Karpas-422 (cell line): ENCODE data around the gene RPL38. TPM values are rescaled to one million over a fixed set of nuclear protein-coding genes. Genes with fewer than 3 reads are reported as not detected.

ENCODE experiments used
- DNase-seq: peaks from one replicate; pipeline ENCODE4 v3.0.0-alpha.2; 2015
- H2AFZ ChIP-seq: fragments of 200-600 bp; sonication (generic); 2 replicates; pipeline ENCODE4 v1.6.1; 2014; ENCODE audit warnings: antibody characterized with exemption, low read length, mixed read lengths
- H3K27ac ChIP-seq: fragments of 200-600 bp; sonication (generic); 2 replicates; pipeline ENCODE4 v1.5.1; 2014; ENCODE audit warnings: mild to moderate bottlenecking, low read length, moderate library complexity
- H3K27me3 ChIP-seq: fragments of 200-600 bp; sonication (generic); 2 replicates; pipeline ENCODE4 v1.6.1; 2014; ENCODE audit warnings: low read length, mixed read lengths
- H3K36me3 ChIP-seq: fragments of 200-600 bp; sonication (generic); 2 replicates; pipeline ENCODE4 v1.6.1; 2014; ENCODE audit warnings: low read length, mixed read lengths; ENCODE audit not compliant: insufficient read depth
- H3K4me1 ChIP-seq: fragments of 200-600 bp; sonication (generic); 2 replicates; pipeline ENCODE4 v1.6.1; 2014; ENCODE audit warnings: mild to moderate bottlenecking, low read length, mixed read lengths
- H3K4me2 ChIP-seq: fragments of 200-600 bp; sonication (generic); 2 replicates; pipeline ENCODE4 v1.6.1; 2014; ENCODE audit warnings: low read length, low read depth, mild to moderate bottlenecking; ENCODE audit not compliant: poor library complexity, severe bottlenecking
- H3K4me3 ChIP-seq: fragments of 200-600 bp; sonication (generic); 2 replicates; pipeline ENCODE4 v1.5.1; 2014; ENCODE audit warnings: mild to moderate bottlenecking, antibody characterized with exemption, low read length, mixed read lengths
- H3K79me2 ChIP-seq: fragments of 200-600 bp; sonication (generic); 2 replicates; pipeline ENCODE4 v1.6.1; 2014; ENCODE audit warnings: mild to moderate bottlenecking, low read length, mixed read lengths
- H3K9ac ChIP-seq: fragments of 200-600 bp; sonication (generic); 2 replicates; pipeline ENCODE4 v1.6.0; 2014; ENCODE audit warnings: low read length
- H3K9me2 ChIP-seq: fragments of 200-600 bp; sonication (generic), shearing (Covaris generic); replicated peaks from 2 replicates; pipeline ENCODE4 v1.6.0; 2014; ENCODE audit warnings: mild to moderate bottlenecking, low read length, moderate library complexity; ENCODE audit not compliant: insufficient read depth
- H3K9me3 ChIP-seq: fragments of 300-700, 200-600 bp; sonication (generic); 2 replicates; pipeline ENCODE4 v1.6.1; 2014; ENCODE audit warnings: low read length, mixed read lengths
- H4K20me1 ChIP-seq: fragments of 200-600 bp; sonication (generic); 2 replicates; pipeline ENCODE4 v1.6.1; 2014; ENCODE audit warnings: mild to moderate bottlenecking, antibody characterized with exemption, low read length, low read depth; ENCODE audit not compliant: insufficient read depth
- total RNA-seq: library from RNA; depleted of rRNA; stranded (reverse); fragments of >200 nt; shearing (Covaris generic); gene quantifications from 2 replicates; pipeline ENCODE4 v1.2.3, GENCODE V29; 2014; ENCODE audit warnings: low replicate concordance; rRNA removed

RPL38 gene
- 3,682 and 4,052 TPM in 2 replicates for total RNA-seq

DNA sequence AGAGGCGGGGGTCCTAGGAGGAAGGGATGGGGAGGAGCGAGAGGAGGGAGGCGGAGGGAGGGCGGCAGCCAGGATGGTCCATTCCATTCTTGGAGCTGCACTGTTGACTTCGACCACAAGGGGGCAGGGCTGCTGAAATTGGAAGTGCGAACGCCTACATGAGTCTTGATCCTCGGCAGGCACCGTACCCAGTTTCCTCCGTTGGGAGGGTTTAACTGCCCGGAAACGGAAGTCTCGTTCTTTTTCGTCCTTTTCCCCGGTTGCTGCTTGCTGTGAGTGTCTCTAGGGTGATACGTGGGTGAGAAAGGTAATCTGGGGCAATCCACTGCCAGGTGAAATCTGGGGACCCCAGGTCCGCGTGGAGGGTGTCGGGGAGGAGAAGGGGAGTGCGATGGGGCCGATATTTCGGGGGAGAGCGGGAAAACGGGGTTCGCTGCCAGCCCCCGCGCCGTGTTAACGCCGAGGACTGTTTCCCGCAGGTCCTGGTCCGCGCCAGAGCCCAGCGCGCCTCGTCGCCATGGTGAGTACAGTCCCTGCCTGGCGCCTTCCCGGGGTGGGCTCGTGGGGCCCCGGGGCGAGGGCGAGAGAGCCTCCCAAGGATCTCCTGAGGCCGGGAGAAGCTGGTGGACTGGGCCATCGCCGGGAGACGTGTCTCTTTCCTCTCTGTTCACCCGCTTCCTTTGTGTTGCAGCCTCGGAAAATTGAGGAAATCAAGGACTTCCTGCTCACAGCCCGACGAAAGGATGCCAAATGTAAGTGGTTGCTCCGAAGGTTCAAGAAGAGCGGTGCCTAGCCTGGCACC lies at the start of gene RPL38:
TSS of gene RPL38 (plus strand) at position 240 of the 802 bp plus-strand sequence. CDS start at position 518, 278 bp downstream.
- Histone ChIP-seq H2AFZ (peak within 1 kb of the TSS; percentile 47; the same call in 1 of the 2 replicates), H3K36me3 (peaks cover 29% of the 10 kb centered on the region), H3K4me1 (peaks cover 19% of the 10 kb centered on the region), H4K20me1 (peaks cover 41% of the 10 kb centered on the region), H3K4me3 (peak within 1 kb of the TSS; percentile 98), H3K79me2 (peaks cover 36% of the 10 kb centered on the region), H3K9me2 (no peaks in the 10 kb centered on the region), H3K27ac (peak within 1 kb of the TSS; percentile 51), H3K9ac (peak within 1 kb of the TSS; percentile 97), H3K4me2 (peak within 1 kb of the TSS; percentile 96), H3K9me3 (no peaks in the 10 kb centered on the region), H3K27me3 (no peaks in the 10 kb centered on the region)
- peak; percentile 98 for DNase-seq

DNA sequence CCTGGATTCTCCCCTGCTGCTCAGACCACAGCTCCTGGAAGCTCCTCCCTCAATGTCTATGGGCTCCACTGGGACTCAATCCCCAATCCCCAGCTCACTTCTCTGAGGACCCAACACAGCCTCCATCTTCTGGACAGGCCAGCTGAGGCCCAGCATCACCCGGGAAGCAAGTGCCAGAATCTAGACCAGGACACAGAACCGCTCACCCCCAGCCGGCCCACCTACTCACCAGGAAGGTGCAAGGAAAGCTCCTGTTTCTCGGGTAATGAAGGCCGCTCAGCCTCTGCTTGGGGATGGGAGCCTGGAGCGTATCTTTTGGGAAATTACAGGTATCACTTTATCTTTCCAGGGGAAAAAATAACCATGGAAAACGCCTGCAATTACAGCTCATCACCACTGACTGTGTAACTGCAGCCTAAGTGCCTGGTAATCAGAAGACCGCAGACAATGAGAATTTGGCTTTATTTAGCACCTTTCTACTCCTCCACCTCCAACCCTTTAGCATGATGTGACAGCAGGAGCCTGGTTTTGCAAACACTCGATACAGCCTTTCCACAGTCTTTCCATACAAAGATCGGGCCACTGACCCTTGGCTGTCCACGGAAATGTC lies 49.6 kb upstream of the RPL38 start:
- no peaks in the 10 kb centered on the region for H3K4me1 ChIP-seq

DNA sequence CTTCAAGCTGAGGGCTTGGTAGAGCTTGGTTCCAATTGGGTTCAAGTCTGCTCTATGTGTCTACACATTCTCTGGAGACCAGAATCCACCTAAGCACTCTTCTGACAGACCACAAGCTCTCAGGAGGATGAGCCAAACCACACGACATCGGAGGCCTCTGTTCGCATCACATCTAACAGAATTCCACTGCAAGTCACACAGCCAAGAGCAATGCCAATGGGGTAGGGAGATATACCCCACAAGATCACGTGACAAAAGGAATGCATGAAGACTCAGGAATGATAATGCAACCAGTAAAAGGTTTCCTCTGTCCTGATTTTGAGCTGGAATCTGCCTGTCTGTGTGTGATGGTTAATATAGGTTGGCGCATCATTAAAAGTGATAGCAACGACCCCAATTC lies 46.6 kb upstream of the RPL38 start:
- Histone ChIP-seq H3K27me3 (no peaks in the 10 kb centered on the region), H3K36me3 (no peaks in the 10 kb centered on the region), H3K4me3 (no peak overlapping the region), H3K79me2 (no peaks in the 10 kb centered on the region), H3K4me1 (no peaks in the 10 kb centered on the region), H3K27ac (no peak overlapping the region), H3K9me3 (no peaks in the 10 kb centered on the region), H3K9ac (no peak overlapping the region), H3K9me2 (no peaks in the 10 kb centered on the region), H2AFZ (no peak overlapping the region), H3K4me2 (no peak overlapping the region), H4K20me1 (no peaks in the 10 kb centered on the region)
- no peak for DNase-seq

More for the DNA sequence above, 49.6 kb upstream of the RPL38 start:
- Histone ChIP-seq H4K20me1 (no peaks in the 10 kb centered on the region), H3K9ac (no peak overlapping the region), H3K79me2 (no peaks in the 10 kb centered on the region), H2AFZ (no peak overlapping the region), H3K27me3 (no peaks in the 10 kb centered on the region), H3K9me3 (no peaks in the 10 kb centered on the region), H3K36me3 (no peaks in the 10 kb centered on the region), H3K4me2 (no peak overlapping the region), H3K9me2 (no peaks in the 10 kb centered on the region), H3K27ac (no peak overlapping the region), H3K4me3 (no peak overlapping the region)
- DNase-seq: no peak

DNA sequence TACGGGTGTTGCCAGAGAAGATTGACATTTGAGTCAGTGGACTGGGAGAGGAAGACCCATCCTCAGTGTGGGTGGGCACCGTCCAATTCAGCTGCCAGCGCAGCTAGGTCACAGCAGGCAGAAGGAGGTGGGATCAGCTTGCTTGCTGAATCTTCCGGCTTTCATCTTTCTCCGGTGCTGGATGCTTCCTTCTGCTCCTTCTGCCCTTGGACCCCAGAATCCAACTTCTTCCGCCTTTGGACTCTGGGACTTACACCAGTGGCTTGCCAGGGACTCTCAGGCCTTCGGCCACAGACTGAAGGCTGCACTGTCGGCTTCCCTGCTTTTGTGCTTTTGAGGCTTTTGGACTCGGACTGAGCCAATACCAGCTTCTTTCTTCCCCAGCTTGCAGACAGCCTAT lies 46.1 kb upstream of the RPL38 start:
- Histone ChIP-seq H2AFZ (no peak overlapping the region), H3K79me2 (no peaks in the 10 kb centered on the region), H3K9ac (no peak overlapping the region), H3K9me2 (no peaks in the 10 kb centered on the region), H3K4me1 (no peaks in the 10 kb centered on the region), H3K4me2 (no peak overlapping the region), H3K27ac (no peak overlapping the region), H4K20me1 (no peaks in the 10 kb centered on the region), H3K27me3 (no peaks in the 10 kb centered on the region), H3K9me3 (no peaks in the 10 kb centered on the region), H3K4me3 (no peak overlapping the region), H3K36me3 (no peaks in the 10 kb centered on the region)
- no peak for DNase-seq

DNA sequence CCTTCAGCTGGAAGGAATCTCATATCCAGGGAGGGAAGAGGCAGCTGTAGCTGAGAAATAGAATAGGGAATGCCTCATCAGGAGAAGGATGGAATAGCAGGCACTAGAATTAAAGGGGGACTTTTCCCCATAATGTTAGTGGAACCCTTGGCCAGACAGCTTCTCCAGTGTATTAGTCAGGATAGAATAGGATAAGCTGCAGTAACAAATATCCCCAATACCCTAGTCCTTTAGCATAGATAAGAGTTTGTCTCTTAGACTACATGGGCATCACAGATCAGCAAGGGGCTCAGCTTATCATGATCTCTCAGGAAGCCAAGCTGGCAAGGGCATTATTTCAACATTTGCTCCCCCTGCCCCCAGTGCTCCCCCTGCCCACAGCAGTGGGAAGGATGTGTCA lies 44.7 kb upstream of the RPL38 start:
- Histone ChIP-seq H3K9ac (no peak overlapping the region), H3K4me3 (no peak overlapping the region), H3K27ac (no peak overlapping the region), H3K36me3 (no peaks in the 10 kb centered on the region), H3K79me2 (no peaks in the 10 kb centered on the region), H3K27me3 (no peaks in the 10 kb centered on the region), H3K9me3 (no peaks in the 10 kb centered on the region), H4K20me1 (no peaks in the 10 kb centered on the region), H3K4me2 (no peak overlapping the region), H2AFZ (no peak overlapping the region), H3K4me1 (no peaks in the 10 kb centered on the region), H3K9me2 (no peaks in the 10 kb centered on the region)
- no peak for DNase-seq

DNA sequence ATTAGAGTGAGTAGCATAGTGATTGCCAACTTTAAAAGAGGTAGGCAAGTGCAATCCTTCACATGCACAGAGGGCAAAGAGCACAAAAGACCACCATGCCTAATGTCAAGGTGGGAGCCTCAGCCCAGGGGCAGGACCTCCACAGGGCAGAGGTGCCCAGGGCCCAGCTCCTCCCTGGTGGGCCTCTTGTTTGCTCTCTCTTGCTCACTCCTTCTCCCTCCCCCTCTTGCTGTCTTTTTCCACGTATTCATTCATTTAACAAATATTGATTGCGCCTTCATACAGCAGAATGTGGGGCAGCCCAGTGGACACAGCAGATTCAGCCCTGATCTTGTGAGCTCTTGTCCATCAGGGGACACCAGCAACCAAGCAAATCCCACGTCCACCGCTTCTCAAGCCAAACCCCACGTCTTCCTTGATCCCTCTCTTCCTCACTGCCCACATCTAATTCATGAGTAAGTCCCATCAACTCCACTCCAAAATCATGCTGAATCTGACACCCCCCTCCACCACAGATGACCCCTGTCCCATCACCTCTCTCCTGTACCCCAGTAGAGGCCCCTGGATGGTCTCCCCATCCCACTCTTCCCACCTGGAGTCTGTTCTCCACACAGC lies 44.1 kb upstream of the RPL38 start:
- DNase-seq: no peak
- Histone ChIP-seq H3K36me3 (no peaks in the 10 kb centered on the region), H3K4me1 (no peaks in the 10 kb centered on the region)

DNA sequence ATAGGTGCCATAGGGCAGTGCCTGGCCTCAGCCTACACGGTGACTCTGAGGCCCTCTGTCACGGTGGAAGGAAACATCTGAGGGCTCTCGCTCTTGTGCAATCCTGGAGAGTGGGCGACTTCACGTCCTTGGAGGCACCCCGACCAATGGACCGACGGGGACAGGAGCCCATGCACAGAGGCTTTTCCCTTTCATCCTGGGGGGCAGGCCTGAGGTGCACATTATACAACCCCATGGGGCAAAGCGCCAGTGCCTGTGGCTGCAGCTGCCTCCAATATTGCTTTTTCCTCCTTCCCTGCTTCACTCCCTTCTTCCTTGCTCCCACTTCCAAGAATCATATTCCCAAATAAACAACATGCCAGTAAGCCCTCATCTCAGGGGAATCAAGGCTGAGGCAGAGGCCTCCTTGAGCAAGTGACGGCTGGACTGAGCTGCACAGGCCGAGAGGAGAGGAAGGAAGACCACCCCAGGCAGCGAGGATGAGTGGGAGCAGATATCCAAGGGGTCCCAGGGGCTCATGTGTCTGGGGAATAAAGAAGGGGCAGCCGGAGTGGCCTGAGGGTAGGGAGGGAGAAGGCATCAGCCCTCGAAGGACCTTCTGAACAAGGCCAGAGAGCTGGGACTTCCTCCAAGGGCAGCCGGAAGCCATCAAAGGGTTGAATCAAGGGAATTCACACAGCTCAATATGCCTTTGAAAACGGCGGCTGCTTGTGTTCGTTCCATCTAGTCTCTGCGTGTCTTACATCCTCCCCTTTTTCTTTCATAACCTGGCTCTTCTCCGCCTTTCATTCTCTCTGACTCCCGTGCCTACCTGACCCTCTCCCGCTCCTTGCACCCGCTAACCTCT lies 42.6 kb upstream of the RPL38 start:
- Histone ChIP-seq H3K4me3 (no peak overlapping the region), H3K79me2 (no peaks in the 10 kb centered on the region), H3K4me2 (no peak overlapping the region), H2AFZ (no peak overlapping the region), H4K20me1 (no peaks in the 10 kb centered on the region), H3K9me2 (no peaks in the 10 kb centered on the region), H3K4me1 (no peaks in the 10 kb centered on the region), H3K9me3 (no peaks in the 10 kb centered on the region), H3K27ac (no peak overlapping the region), H3K36me3 (no peaks in the 10 kb centered on the region), H3K9ac (no peak overlapping the region), H3K27me3 (no peaks in the 10 kb centered on the region)
- no peak for DNase-seq

More for the DNA sequence above, 44.1 kb upstream of the RPL38 start:
- Histone ChIP-seq H3K9me3 (no peaks in the 10 kb centered on the region), H3K27me3 (no peaks in the 10 kb centered on the region), H3K79me2 (no peaks in the 10 kb centered on the region), H3K4me3 (no peak overlapping the region), H3K4me2 (no peak overlapping the region), H3K9ac (no peak overlapping the region), H4K20me1 (no peaks in the 10 kb centered on the region), H3K9me2 (no peaks in the 10 kb centered on the region), H2AFZ (no peak overlapping the region), H3K27ac (no peak overlapping the region)
